HG03097 (cell line): Measurements from ENCODE around the gene LASP1NB.
"Not testable (repeated sequence)": the region's sequence is repeated elsewhere in the genome, so short reads cannot be mapped to it uniquely, and the experiment has no call there.

ENCODE experiments used
- ATAC-seq: cut with Tn5 transposase; IDR thresholded peaks from one replicate; pipeline ENCODE4 v1.9.1; 2021; ENCODE audit not compliant: unreplicated experiment, low FRiP score

LASP1NB gene

DNA sequence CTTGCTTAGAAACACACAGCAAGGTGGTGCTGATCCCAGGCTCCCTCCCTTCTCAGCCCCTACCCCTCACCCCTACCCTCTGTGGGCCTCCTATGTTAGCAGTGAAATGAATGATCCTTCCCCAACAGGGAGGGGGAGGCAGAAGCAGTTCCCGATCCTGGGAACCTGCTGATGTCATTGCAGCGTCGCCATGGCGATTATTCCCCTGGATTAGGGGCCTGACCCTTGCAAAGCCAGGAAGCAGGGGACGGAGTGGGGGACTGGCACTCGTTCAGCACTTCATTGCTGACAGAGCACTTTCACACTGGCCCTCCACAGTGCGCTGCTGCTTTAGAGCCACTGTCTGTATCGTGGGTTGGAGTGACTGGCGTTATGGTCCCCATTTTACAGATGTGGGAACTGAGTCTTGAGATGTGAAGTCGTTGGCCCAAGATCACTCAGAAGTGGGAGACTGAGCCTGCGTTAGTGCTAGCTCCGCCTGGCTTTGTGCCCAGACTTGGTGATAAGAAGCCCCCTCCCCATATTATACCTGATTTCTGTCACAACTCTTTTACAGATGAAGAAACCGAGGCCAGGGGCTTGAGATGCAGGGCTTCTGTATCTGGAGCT is 29.0 kb upstream of the LASP1NB start:
- no peak for ATAC-seq

DNA sequence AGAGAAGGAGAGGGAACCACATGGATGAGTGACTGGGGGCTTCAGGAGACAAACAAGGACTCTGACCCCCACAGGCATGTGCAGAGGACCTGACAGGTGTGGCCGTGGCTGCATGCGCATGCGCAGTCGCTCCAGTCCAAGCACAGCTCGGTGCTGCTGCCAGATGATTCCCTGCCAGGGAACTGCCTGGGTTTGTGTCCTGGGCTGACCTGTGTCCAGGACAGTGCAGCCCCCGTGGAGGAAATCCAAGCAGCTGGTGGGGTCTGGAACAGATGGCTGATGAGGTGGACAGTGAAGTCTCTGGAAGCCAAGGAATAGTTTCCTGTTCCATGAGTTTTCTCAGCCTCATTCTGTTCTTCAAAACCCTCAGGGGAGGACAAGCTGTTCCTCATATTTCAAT is 28.2 kb upstream of the LASP1NB start:
- ATAC-seq, result no peak

DNA sequence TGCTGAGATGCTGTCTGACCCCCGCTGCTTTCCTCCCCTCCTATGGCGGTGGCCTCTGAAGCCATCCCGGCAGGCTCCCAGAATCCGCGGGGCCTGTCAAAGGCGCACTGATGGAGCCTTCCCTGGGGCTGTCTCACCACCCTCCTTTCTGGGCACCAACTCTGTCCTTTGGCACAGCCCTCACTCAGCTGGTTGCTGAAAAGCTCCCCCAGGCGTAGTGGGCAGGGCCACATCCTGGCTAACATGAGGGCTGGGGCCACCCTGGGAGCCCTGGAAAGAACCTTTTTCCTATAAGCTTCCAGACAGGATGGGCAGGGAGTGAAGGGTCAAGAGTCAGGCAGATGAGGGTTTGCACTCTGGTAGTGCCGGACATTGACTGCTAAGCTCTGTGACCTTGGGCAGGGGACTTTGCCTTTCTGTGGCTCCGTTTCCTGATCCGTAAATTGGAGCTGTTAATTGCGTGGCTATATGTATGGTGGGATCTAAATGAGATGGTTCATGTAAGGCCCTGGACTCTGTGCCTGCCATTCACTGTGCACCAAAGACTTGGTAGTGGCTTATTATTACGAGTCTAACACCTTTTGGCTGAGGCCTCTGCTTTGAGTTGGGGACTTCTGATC is 27.6 kb upstream of the LASP1NB start:
- no peak for ATAC-seq

GRCh38 chr17:38898291-38898679 is 27.1 kb upstream of the LASP1NB start:
- ATAC-seq, result peak; percentile 34

DNA sequence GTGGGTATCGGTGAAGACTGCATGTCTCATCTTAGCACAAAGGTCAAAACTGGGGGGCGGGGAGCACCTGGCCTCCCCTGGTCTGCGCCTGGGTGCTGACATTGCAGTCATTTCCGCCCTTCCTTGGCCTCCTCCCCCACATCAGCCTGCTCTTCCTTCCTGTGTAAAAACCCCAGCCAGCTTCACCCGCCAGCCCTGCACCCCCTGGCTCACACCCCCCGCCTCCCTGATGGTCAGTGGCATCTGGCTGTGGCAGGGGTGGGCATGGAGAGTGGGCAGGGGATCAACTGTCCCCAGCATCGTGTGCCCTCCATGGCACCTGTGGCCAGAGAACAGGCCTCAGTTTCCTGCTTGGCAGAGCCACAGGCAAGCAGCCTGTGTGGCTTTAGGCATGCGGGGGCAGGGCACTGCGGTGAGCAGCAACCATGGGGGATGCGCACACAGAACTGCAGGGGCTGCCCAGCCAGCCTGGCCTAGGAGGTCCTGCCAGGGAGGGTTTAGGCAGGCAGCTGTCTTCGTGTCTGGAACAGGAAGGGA is 26.5 kb upstream of the LASP1NB start:
- ATAC-seq, result peak; percentile 66

- ATAC-seq, result peak; percentile 5
These were observed 26.0 kb upstream of the LASP1NB start for GRCh38 chr17:38899421-38899820.

DNA sequence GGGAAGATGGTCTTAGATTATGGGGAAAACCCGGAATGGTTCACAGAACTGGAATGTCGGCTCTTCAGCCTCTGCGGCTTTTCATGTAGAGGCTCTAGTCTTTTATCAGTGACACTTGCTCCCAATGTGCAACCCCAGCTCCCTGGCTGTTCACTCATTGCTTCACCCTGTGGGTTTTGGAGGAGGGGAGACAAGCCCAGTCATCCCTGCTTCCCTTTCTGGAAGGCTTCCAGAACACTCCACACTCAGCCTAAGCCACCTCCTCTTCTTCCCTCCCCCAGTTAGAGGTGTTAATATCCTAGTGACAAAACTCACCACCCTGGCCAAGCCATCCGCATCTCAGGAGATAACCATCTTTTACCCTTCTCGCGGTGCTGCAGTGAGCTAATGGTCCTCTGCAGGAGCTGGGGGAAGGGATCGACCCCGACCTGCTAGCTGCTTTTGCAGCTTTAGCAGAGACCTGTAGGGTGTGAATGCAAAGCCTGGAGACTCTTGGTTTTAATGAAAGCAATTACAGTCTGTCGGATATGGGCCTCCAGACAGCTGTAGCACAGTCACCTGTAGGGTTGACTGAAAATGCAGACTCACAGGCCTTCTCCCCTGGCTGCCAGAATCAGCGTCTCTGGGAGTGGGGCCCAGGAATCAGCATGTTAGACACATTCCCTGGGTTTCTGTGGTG is 24.3 kb upstream of the LASP1NB start:
- ATAC-seq, result no peak

GRCh38 chr17:38903404-38903803 is 22.0 kb upstream of the LASP1NB start:
- ATAC-seq, result no peak

DNA sequence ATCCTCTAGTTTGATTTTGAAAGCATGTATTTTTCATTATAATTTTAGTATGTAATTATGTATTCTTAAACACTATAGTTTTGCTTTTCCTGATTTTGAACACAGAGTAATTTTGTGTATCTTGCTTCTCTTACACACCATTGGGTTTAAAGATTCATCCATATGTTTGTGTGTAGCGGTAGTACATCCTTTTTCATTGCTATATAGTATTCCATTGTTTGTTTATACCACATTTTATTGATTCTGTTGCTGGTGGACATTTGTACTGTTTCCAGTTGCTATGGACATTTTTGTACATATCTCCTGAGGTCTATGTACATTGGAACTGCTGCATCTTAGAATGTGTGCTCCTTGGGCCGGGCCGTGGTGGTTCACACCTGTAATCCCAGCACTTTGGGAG is 20.5 kb upstream of the LASP1NB start:
- no peak for ATAC-seq

DNA sequence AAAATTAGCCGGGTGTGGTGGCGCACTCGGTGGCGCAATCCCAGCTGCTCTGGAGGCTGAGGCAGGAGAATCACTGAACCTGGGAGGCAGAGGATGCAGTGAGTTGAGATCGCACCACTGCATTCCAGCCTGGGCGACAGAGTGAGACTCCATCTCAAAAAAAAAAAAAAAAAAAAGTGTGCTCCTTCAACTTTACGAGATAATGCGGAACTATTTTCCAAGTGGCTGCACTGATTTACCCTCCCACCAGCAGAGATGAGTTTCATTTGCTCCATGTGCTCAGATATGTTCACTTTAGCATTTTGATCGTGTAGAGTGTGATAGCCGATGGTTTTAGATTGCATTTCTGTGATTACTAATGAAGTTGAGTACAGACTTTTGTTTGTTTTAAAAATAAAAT is 20.0 kb upstream of the LASP1NB start:
- no peak for ATAC-seq

- no peak for ATAC-seq
These were observed 18.8 kb upstream of the LASP1NB start for GRCh38 chr17:38906460-38907228.

DNA sequence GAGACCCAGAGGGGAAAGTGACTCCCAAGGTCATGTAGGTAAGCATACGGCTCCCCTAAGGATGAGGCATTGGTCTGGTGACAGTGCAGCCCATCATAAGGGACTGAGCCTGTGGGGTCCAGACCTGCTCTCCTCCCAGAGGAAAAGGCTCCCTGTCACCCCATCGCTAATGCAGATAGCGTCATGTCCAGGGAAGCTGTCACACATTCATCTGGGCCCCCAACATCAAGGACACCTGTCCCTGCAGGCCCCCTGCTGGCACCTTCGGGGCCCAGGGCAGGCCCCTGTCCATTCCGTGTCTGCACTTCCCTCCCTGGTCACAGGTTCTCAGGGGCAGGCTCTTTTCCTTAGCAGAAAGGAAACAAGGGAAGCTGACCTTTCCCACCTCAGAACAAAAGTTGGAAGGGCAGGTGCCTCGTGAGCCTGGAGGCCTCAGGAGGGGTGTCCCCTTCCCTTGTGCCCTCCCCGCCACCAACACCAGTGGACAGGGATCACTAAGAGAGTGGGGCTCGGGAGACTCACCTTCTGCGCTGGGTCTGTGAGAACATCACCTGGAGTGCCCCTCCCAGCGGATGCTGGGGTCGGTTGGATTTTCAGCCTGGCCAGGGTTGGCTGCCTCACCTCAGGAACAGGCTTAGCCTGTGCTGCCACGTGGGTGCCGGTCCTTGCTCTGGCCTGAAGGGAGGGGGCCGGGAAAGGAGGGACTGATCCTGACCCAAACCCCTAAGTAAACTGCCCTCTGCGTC is 17.3 kb upstream of the LASP1NB start:
- no peak for ATAC-seq

DNA sequence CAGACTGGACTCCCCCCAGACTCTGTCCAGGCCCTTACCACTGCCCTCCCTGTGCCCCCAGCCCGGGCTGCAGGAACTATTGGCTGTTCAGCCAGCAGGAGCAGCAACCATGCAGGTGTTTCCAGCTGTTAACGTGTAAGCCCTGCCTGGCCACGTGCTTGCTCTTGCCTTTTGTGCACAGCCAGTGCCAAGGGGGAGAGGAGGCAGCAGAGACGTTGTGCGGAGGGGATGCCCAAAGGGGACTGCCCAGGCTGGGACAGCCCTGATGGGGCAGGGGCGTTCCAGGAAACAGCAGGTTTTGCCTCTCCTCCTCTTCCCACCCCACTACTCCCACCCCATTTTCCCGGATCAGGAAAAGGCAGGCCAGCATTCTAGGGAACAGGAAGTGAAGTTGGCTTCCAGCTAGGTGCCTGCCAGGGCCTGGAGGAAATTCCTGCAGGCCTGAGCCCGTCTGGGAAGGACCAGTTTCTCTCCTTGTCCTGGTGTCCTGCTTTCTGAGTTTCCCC is 16.7 kb upstream of the LASP1NB start:
- no peak for ATAC-seq

DNA sequence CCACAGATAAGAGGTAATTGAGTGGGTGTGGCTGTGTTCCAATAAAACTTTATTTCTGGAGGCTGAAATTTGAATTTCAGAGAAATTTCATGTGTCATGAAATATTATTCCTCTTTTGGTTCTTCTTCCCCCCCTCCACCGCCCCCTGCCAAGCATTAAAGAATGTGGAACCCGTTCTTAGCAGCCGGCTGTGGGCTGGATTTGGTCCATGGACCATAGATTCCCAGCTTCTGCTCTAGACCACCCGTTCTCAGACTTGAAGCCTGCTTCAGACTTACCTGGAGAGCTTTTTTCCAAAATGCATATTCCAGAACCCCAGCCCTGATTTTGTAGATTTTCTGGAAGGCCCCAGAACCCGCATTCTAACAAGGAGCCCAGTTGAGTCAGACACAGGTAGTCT is 15.1 kb upstream of the LASP1NB start:
- no peak for ATAC-seq

DNA sequence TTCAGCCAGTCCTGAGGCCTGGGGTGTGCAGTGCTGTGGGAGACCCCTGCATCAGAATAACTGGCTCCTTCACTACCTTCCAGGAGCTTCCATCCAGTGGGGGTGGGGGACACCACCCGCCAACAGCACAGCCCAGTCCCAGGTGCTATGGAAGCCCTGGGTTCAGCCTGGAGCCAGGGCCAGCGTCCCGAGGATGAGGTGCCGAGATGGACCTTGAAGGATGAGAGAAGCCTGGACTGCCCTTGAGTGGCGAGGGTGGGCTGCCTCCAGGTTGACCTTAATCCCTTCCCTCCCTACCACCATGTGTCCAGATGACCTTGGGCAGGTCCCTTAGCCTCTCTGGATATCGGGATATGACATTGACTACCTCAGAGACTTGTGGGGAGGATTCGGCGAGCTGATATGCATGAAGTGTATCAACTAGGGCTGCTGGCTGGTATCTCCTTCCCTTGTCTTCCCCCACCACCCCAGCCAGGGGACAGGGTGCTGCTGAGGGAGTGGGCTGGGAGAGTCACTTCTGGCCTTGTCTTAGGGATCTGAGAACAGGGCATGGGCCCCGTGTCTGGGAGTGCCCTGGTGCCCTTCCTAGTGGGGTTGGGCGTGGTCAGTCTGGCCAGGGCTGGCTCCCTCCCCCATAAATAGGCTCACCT is 14.2 kb upstream of the LASP1NB start:
- ATAC-seq, result no peak

GRCh38 chr17:38911731-38912081 is 13.7 kb upstream of the LASP1NB start:
- not testable (repeated sequence) for ATAC-seq

DNA sequence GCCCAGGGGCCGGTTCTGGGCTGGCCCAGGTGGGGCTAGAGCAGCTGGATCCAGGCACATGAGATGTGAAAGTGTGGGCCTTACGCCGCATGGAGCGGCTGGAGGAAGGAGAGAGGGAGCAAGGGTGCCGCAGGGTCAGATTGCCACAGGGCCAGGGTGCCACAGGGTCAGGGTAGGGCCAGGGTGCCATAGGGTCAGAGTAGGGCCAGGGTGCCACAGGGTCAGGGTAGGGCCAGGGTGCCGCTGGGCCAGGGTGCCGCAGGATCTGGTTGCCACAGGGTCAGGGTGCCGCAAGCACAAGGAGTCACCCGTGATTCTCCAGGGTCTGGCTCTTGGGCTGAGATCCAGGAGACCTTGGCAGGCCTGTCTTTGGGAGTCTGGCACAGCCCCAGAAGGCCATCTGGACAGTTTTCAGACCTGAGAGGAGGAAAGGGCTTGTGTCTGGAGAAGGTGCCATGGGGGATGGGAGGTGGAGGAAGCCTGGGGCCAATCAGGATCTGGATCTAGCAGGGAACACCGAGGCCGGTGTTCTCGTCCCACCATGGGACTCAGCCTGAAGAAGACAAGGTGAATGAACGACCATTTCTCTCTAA is 13.1 kb upstream of the LASP1NB start:
- ATAC-seq, result no peak

DNA sequence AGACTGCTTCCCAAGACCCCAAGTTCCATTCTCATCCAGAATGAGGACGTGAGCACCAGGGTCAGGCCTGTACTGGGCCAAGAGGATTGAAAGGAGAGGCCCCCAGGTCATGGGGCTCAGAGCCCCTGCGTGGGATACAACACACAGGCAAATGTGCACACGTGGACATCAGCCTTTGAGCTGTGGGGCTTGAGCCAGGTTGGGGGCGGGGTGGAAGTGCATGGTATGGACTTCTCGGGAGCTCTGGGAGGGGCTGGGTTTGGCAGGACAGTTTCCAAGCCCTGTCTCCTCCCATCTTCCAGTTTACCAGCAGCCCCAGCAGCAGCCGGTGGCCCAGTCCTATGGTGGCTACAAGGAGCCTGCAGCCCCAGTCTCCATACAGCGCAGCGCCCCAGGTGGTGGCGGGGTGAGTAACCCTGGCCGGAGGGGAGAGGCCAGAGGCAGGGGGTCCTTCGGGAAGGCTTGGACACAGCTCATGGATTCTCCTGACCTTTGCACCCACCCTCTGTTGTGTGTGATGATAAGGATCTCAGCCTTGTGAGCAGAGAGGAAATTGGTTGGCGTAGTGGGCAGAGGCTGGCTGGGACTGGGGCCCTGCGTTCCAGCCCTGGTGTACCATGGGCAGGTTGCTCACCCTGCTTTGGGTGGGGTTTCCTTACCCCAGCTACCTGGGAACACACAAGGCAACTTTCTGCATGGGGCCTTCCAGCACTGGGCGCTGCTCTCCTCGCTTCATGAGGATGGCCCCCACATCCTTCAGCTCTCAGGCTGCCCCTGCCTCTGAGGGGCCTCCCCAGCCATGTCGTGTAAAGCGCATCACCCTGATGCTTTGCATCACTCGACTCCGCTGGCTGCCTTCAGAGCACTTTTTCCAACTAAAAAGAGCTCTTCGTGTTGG is 10.4 kb upstream of the LASP1NB start:
- ATAC-seq, result no peak

GRCh38 chr17:38915639-38915995 is 9.8 kb upstream of the LASP1NB start:
- ATAC-seq, result no peak
